Amniotic stem cell (primary cell): ENCODE measurements around the gene NPAS2.
A peak's percentile ranks its signal among the peaks of the same experiment; 100 is the strongest.

ENCODE experiments used
- DNase-seq: peaks from one replicate; lab custom pipeline; 2025; lab: John Stamatoyannopoulos, UW

NPAS2 gene

DNA sequence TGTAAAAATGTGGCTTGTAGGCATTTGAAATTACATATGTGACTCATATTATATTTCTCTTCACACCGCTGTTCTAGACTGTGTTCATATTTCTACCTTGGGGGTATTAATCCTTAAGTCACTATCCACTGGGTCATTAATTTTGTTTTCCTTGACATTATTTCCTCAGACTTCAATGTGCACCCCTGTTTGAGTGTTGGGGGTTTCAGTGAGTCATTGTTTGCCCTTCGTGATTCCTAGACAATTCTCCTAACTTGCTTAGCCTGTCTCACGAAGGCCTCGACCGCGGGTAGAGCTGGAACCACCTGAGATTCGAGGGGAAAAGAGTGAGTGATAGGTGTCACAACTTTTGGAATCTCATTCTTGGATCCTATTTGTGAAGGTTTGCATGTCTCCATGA lies 35.1 kb downstream of the NPAS2 start:
- no peak for DNase-seq

DNA sequence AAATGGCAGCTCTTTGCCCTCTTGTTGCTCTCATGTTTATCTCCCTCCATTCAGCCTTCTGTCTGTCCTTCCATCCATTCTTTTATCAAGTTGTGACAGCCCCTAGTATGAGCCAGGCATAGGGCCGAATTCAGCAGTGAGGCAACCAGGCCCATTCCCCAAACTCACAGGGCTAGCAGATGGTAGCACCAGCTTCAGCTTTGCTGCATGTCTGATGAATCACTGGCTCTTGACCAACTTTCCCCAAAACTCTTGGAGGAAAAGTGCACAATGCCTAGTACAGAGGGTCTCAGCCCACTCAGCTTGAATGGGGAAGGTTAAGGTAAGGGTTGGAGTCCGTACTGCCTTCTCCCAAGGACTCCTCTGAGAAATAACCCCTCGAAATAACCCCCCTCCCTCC lies 35.7 kb downstream of the NPAS2 start:
- no peak for DNase-seq

DNA sequence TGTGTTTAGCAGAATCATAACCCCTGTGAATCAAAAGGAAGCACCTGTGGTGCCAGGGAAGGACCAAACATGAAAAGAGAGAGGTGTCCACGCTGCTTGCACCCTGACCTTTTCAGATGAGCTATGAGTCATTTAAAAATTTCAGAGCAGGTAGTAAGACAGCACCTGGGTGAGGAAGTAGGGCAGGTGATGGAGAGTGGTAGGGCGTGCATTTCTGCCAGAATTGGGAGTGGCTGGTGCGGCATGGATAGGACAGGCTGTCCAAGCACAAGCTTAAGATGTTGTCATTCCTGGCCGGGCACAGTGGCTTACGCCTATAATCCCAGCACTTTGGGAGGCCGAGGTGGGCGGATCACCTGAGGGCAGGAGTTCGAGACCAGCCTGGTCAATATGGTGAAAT lies 36.8 kb downstream of the NPAS2 start:
- no peak for DNase-seq

DNA sequence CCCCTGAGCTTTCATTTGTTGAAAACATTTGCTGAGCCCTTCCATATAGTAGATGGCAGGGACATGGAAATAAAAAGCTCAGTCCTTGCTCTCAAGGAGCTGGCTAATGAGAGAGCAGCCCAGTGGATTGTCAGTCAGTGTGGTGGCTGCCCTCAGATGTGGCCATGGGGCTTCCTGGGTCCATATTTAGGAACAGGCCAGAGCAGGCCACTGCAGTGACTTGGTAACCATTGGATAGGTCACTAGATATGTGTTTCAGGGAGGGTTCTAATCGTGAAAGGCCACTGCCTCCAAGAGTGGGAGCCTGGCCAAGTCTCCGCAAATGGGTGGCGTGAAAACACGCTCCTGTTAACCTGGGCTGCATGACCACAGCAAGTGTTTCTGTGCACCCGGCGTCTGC lies 37.4 kb downstream of the NPAS2 start:
- DNase-seq, result no peak

DNA sequence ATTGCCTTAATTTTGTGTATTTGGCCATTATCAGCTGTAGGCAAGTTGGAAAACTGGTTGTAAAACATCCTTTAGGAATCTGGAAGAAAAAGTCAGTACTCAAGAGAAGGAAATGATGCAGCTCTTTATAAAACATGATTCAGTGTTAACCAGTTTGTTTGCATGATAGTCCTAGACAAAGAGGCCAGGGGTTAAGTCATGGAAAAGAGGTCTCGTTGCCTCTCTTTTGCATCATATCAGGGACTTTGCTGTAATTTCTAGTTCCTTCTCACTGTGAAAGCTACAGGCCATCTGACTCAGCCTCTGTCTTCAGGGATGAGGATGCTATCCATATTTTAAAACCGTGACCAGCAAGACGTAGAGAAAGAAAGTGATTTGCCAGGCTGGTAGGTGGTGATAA lies 38.0 kb downstream of the NPAS2 start:
- DNase-seq, result peak; percentile 60

DNA sequence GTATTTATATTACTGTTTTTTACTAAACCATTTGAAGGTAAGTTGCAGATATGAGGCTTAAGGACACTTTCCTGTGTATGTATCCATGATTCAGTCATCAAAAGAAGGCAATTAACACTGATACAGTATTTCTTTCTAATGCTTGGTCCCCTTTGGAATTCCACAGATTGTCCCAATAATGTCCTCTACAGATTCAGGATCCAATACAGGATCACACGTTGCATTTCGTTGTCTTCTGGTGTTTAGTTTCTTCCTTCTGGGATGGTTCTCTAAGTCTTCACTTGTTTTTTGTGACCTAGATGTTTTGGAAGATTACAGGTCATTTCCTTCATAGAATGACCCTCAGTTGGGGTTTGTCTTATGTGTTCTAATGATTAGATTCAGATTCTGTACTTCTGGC lies 40.0 kb downstream of the NPAS2 start:
- DNase-seq, result no peak

DNA sequence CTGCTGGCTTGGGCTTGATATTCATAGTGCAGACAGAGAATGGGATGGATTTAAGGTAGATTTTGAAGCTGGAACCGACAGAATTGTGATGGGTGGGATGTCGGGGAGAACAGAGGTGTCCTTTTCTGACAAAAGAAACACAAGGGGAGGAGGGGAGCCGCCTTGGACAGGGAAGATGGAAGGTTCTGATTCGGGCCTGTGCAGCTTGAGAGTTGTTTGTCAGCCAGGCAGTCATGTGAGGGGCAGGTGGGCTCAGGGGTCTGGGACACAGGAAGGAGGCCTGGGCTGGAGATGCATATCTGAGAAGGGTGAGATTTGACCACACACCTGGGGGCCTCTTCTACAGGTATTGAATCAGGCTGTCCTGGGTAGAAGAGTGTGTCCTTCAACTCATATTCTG lies 41.4 kb downstream of the NPAS2 start:
- no peak for DNase-seq

DNA sequence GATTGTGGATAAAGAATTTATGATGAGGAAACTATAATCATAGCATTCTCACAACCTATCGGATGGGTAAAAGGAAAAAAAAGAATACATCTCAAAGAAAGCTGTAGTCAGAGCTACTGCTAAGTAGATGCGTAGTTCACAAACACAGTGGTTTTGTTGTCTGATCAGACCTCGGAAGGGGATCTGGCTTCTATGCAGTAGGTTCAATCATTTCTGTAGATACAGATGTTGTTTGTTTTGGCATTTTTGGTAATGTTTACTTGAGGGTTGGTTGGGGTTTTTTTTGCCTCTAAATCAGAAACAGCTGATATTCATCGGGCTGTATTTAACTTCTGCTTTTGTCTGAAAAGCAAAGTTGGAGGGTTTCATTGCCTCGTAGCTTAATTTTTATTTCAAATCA lies 42.1 kb downstream of the NPAS2 start:
- no peak for DNase-seq

DNA sequence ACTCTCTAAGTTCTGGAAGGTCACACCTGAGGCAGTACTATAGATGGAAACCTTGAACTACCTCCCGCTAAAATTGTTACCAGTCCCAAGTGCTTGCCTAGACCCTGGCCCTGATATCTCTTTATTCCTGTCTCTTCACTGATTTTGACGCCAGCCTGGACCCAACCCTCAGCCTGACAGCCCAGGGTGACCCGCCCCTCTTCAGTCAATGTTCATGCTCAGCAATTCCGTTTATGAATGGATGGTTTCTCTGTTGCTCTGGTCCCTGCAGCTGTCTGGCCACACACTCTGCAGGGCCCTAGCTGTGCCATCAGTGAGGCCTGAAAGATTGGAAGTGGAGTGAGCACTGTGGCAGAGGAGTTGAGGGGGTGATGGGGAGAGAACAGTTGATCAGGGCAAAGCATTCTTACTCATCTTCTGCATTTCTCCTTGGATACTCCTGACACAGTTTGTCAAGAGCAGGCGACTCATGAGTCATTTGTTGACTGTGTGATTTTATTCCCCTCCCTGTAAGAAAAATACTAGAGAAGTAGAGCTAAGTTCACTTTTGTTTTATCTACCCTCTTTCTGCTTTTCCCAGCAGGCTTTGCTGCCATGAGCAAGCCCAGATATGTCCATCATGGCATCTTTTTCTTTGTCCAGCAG lies 46.0 kb downstream of the NPAS2 start:
- DNase-seq, result peak; percentile 41

DNA sequence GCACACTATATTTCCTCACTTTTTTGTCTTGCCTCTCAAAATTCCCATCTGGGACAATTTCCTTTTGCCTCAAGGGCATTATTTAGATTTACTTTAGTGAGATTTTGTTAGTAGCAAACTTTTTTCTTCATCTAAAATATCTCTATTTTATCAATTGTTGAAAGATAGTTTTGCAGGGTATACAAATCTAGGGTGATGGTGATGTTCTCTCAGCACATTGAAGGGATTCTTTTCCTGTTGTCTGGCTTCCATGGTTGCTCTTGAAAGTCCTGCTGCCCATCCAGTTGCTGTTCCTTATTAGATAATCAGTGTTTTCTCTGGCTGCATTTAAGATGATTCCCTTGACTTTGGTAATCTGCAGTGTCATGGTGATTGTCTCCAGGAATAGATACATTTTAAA lies 48.1 kb downstream of the NPAS2 start:
- DNase-seq, result no peak

DNA sequence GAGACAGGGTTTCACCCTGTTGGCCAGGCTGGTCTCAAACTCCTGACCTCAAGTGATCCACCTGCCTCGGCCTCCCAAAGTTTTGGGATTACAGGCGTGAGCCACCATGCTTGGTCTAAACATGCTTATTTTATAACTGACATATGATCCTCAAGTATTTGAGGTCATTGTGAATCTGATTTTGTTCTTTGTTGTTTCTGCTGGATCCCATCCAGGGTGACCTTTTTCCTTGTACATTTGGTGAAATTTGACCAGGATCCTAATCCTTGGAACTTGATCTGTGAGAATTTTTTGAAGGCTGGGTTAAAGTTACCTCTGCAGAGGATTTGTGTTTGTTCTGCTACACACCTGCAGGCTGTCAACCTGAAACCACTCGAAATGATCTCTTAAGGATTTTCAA lies 49.2 kb downstream of the NPAS2 start:
- no peak for DNase-seq

DNA sequence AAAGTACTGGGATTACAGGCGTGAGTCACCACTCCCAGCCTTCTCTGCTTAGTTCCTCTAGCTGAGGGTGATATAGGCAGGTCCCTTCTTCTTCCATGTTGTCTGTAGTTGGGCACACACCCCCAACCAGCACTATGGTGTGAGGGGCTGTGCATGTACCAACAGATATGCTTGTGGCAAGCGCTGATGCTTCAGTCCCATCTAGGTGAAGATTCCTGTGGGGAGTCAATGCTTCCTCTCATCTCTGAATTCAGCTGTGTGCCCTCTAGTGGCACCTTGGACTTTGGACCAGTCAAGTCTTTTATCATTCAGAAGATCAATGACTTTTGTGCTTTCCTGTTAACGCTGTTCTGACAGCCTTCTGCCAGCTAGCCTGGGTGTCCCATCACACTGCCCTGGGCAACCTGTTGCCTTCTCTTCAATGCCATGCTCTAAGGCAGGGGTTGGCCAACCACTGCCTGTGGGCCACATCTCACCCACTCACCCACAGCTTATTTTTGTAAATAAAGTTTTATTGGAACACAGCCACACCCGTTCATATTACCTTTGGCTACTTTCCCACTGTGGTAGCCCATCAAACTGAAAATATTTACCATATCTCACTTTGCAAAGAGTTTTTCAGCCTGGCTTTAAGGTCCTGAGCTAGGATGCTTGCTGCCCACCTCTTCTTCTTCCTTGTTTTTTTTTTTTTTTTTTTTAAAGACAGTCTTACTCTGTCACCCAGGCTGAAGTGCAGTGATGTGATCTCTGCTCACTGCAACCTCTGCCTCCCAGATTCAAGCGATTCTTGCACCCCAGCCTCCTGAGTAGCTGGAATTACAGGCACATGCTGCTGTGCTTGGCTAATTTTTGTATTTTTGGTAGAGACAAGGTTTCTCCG lies 51.0 kb downstream of the NPAS2 start:
- no peak for DNase-seq

DNA sequence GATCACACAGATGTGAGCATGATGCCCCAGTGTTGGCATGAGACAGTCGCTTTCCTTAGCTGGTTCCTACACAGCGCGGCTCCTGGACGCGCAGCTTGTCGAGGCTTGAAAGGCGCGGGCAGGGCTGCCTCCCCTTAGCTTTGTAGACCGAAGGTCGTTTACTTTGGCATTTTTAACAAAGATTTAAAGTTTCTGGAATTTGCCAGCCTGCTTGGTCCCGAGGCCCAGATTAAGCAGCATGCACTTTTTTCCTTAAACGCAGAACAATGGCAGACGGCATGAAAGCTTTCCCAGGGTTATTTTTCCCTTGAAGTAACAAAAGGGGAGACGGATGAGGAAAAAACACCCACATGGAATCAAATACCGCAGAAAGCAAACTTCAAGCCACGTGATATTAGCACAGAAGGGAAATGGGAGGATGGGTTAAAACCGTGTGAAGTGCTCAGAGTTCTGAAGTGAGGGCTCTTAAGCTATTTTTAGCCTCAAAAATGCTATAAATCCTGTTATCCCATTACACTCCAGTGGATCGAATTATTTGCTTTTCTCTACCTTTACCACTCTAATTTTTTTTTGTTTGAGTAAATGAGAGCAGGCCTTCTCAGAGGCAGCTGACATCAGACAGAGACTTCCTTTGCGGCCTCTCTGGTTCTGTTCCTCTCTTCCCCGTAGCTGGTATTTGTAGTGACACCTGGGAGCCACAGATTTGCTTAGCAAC lies 55.7 kb downstream of the NPAS2 start:
- no peak for DNase-seq

DNA sequence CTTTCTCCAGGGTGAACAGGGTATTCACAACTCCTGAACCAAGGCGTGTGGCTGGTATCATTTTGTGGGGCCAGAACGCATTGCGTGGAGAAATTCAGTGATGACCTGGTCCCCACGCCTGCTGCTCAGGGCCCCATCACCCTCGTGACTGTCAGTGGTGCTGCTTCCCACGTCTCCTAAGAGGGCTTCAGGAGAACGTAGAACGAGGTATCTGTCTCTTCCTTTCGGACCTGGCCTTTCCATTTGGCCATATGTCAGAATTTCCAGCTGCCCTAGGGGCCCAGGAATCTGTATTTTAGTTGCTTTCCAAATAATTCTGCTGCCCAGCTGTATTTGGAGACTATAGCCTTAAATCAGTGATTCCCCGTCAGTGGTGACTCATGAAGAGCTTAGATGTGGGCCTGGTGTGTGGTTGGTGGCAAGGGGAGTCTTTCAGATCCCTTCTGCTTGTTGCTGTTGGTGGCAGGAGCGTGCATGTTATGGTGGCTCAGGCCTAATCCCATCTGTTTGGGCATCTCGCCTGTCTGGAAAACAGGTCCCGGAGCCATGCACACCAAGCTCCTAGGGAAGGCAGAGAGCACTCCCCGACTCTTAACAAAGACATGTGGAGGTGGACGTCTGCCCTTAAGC lies 56.4 kb downstream of the NPAS2 start:
- no peak for DNase-seq

DNA sequence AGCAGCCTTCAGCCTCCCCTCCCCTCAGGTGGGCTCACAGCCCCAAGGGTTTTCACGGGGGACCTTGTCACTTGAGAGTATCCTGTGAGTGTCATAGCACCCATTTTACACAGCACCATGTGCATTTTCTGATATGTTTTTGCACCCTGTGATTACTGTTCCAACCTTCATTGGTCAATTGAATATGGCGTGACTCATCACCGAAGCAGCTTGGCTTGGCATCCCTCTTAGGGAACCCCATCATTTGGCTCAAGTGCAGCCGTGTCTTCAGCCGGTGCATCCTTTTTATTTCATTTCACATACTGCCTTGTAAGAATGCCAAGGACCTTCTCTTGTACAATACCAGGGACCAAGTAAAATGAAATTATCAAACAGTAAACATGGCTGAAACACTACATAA lies 57.6 kb downstream of the NPAS2 start:
- DNase-seq, result no peak

DNA sequence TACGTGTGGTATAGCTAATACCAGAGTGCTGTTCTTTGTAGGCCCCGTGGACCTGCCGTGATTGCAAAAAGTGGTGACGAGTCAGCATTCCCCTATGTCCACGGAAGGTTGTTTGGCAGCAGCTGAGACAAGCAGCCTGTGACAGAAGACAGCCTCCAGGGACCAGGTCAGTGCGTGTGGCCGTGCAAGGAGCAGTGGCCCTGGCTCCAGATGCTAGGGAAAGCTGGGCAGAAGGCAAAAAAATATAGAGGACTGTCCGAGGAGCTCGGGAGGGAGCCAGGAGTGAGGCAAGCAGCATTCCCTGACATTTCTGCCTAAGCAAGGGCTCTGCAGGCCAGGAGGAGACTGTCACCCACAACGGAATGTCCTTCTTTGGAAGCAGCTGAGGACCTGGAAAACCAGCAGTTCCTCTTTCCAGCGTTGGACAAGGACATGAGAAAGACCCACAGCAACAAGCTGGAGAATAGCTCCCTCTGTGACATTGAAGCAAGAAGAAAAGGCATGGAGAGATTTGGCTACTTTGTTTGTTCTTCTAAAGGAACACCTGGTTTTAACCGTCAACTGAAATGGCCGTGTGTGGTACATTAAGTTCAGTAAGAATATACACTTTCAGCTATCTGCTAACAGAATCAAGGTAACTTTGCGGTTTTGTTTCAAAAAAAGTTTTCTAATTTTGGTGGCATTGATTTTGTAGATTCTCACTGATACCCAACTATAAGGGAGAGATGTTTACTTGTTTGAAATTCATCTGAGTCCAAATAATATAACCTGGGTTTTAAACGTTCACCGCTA lies 58.3 kb downstream of the NPAS2 start:
- DNase-seq, result no peak

DNA sequence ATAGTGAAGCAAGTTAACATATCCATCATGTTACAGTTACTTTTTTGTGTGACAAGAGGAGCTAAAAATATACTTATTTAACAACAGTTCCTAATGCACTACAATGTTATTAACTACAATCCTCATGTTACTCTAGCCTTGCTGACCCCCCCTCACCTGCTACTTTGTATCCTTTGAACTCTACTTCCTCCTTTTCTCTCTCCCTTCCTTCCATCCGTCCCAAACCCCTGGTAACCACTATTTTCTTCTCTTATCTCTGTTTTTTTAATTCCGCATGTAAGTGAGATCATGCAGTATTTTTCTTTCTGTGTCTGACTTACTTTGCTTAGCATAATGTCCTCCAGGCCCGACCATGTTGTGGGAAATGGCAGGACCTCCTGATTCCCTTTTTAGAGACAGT lies 59.4 kb downstream of the NPAS2 start:
- no peak for DNase-seq

DNA sequence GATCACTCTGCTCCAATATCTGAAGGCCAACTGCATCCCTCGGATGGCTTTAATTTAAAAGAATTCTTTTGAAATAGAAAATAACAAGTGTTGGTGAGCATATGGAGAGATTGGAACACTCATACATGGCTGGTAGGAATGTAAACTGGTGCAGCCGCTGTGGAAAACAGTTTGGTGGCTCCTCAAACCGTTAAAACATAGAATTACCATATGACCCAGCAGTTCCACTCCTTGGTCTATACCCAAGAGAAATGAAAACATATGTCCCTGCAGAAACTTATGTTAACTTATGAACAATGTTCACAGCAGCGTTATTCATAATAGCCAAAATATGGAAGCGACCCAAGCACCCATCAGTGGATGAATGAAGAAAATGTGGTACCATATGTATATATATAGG lies 60.1 kb downstream of the NPAS2 start:
- DNase-seq, result no peak

DNA sequence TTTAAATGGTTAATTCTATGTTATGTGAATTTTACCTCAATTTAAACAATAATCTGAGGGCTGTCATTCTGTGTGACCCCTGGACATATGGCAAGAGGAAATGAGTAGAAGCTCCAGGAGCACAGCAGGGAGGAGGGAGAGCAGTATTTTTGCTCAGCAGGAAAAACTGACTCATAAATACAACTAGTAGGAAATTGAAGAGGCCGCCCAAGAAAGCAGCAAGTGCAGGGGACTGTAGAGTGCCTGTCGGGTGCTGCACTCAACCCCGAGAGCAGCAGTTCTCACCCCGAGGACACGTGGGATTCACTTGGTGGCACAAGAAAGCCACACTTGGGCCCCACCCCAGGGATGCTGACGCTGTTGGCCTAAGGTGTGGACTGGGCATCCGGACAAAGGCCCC lies 60.8 kb downstream of the NPAS2 start:
- no peak for DNase-seq

DNA sequence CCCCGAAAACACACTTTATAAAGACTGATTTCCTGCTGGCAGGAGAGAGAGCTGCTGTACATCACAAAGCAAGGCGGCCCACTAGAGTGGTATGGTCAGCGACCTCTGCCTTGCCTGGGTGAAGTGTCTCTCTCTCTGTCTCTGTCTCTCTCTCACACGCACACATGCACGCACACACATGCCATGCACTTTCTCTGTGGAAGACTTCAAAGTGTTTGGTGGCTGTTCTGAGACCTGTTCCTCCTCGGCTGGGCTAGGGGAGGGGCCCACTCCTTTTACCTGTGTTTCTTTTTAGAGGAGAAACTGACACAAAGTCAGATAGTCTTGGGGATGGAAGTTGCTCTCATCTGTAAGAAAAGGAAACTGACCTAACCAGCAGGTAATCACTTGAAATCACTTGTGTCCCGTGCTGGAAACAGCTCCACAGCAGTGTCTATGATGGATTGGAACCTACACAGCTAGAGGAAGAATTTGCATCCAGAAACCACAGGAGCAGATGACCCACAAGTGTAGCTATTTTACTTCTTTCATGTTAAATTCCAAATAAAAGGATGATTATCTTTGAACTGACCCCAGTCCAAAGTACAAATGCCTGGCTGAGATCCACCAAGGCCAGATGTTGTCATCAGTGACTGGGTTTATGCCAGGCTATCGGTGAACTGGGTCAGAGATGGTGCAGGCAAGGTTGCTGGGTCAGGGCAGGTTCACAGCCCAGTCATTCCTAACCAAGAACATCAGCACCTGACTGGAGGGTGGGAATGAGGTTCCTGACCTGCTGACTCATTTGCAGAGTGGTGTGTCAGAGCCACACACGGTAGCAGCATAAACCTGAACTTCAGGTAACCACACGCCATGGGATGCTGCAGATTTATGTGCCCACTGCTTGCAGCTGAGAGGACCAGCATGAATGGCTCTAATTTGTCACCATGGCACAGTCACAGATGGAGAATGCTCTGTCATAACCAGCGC lies 63.0 kb downstream of the NPAS2 start:
- no peak for DNase-seq
